Stimulated activated CD4-positive, alpha-beta T cell treated with anti-CD3 and anti-CD28 coated beads, Interleukin-2, amount 100 ng/mL, for 24 hours (primary cell): ENCODE measurements around the gene SLIT3.
"Not testable (repeated sequence)": the region's sequence is repeated elsewhere in the genome, so short reads cannot be mapped to it uniquely, and the experiment has no call there.

Source experiments
- DNase-seq, 2 donors: peaks; one replicate each; pipeline ENCODE4 v3.0.0-alpha.2; 2020

SLIT3 gene

DNA sequence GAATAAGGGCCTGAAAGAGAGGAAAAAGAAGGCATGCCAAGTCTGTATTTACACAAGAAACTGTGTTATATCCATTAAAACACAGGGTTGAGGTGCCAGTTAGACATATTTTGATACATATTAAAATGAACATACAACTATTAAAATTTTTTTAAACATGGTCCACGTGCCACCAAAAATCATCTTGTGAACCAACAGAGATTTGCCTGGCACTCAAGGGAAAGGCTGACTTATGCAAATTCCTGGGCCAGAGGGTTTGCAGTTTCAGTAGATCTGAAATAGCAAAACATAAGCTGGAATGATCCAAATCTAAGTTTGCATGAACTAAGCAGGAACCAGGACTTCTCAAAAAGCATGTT is 168.7 kb downstream of the SLIT3 start:
- DNase-seq, result no peak

DNA sequence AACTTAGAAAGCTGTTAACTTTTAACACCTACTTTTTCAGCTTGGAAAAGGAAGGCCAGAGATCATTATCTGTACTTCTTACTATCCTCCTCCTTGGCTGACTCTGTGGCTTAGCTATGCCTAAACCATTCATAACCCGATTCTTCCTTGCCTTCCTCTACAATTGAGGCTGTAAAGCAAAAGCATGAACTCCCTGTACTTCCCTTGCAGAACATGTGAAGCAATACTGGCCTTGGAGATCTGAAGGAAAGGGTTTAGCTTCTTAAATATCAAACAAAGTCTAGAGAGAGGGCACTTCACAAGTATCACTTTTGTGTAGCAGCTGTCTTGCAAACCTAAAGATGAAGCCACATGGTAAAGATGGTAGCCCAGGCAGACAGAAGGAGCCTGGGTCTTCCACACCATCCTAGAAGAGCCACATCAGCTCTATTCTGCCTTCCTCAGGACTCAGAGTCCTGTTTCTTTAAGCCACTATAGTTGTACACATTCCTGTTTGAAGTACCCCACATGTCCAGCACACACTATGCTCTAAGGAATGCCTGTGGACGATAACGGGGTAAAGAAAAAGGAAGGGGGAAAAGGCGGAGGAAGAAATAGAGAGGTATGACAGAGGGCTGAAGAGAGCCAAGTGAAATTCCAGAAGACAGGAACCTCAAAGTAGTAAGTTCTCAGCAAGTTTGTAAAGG is 169.2 kb downstream of the SLIT3 start:
- no peak for DNase-seq

DNA sequence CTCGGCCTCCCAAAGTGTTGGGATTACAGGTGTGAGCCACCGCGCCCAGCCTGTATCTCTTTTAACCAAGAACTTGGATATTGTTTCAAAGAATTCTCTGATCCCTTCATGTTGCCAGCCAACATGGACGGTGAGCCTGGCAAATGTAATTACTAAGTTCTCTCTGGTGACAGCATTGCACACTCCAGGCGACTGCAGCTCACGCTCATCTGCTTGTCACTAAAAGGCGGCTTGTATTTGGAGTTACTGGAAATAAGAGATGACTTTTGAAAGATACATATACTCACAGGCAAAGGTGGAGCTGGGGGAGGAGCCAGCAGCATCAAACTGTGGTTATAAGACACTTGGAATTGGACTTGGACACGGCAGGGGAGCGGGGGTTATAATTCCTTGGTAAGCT is 172.3 kb downstream of the SLIT3 start:
- no peak for DNase-seq

GRCh38 chr5:169127431-169127830 is 173.5 kb downstream of the SLIT3 start:
- DNase-seq, result no peak

- no peak for DNase-seq
These were observed 174.4 kb downstream of the SLIT3 start for GRCh38 chr5:169126481-169127021.

GRCh38 chr5:169125571-169125970 is 175.4 kb downstream of the SLIT3 start:
- no peak for DNase-seq

GRCh38 chr5:169122951-169123350 is 178.0 kb downstream of the SLIT3 start:
- DNase-seq, result no peak

GRCh38 chr5:169121630-169122420 is 179.1 kb downstream of the SLIT3 start:
- DNase-seq, result no peak

DNA sequence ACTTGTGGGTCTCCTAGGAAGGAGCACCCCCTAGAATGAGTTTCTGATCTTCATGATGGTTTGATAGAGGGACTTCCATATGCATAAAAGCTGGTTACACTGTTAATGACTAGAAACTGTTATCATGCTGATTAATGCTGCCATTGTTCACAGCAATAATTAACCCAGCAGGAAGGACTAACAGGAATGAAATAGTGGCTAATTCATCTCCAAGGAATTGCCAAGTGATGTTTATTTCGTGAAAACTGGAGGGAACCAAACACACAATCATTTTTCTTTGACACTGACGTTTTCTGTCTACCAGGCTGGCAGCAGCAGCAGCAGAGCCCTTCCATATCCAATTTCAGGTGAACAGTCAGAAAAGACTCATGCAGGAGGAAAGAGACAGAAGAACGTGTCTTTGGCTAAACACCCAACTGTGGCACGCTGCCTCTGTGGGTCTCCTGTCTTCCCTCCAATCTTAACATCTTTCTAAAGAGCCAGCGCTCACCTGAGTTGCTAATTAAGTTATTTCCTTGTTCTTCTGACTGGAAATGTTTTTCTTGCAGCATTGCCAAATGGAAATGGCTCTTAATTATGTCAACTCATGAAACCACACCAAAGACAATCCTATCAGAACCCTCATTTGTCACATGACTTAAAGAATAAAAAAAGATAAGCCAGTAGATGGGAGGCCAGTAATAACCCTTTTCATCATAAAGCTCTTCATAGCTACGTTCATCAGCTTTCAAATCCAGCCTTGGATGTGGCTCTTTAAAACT is 181.5 kb downstream of the SLIT3 start:
- no peak for DNase-seq

- DNase-seq, result no peak
These were observed 183.9 kb downstream of the SLIT3 start for GRCh38 chr5:169116961-169117461.

DNA sequence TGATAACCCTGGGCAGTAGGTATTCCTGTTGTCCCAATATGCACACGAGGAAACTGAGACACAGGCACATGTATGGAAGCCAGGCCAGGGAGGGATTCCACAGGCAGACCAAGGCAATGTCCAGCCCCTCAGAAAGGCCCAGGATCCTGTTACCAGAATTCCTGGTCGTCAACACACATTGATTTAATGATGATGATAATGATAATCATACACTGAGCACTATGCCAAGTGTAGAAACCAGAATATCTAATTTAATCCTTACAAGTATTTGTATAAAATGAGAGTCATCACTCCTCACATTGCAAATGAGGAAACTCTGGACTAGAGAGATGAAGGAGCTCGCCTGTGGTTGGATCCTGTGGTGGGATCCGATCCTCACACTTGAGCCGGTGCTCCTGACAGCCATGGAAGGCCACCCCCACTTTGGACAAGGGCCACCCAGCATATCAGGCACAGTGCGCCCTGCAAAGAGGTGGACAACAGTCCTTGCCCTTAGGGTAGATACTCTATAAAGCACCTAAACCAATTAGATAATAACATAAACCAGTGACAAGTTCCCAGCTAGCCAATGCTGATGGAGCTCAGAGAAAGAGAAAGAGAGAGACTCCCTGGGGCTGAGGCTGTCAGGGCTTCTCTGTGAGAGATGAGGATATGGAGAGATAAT is 185.3 kb downstream of the SLIT3 start:
- DNase-seq, result no peak

GRCh38 chr5:169114466-169115065 is 186.4 kb downstream of the SLIT3 start:
- DNase-seq, result no peak

- no peak for DNase-seq
These were observed 188.9 kb downstream of the SLIT3 start for GRCh38 chr5:169112016-169112415.

DNA sequence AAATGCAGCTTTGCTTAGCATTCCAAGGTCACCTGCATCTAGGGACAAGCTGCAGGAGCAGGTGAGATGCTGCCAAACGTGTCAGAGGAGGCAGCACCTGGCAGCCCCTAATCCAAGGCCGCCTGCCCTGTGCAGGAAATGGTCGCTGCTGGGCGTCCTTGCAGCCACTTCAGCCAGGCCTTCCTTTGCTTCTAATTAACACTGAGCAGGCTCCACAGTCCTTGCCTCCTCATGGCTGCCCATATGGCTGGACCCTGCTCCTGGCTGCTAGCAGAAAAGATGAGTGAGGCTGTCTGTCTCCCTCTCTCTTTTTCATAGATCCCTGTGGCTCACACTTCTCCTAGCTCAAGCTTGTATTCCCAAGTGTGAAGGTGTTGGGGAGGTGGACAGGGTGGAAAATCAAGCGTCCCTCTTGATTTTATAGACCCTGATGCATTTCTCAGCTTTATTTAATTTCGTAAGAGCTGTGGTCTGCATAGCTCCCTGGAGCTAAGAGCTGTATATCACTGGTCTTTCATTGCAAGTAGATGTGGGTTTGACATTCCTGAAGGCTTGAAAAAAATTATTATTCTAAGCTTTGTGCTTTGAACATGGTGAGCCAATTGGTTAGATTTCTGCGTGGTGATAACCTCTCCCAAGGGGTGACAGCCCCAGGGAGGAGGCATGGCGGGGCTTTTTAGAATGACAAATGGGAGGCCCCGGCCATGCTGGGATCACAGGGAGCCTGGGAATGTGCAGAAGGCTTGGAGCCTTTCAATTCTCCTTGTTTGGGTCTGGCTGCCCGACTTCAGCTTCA is 193.8 kb downstream of the SLIT3 start:
- DNase-seq, result no peak

DNA sequence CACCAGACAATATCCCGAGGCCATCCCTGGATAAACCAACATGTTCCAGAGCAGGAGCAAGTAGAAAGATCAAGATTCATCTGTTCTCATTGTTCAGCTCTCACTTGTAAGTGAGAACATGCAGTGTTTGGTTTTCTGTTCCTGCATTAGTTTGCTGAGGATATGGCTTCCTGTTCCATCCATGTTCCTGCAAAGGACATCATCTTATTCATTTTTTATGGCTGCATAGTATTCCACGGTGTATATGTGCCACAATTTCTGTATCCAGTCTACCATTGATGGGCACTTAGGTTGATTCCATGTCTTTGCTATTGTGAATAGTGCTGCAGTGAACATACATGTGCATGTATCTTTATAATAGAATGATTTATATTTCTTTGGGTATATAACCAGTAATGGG is 195.4 kb downstream of the SLIT3 start:
- DNase-seq, result not testable (repeated sequence)

GRCh38 chr5:169104937-169105494 is 195.9 kb downstream of the SLIT3 start:
- DNase-seq, result no peak

- no peak for DNase-seq
These were observed 197.3 kb downstream of the SLIT3 start for GRCh38 chr5:169103586-169104181.

GRCh38 chr5:169101966-169102365 is 199.0 kb downstream of the SLIT3 start:
- DNase-seq, result no peak

DNA sequence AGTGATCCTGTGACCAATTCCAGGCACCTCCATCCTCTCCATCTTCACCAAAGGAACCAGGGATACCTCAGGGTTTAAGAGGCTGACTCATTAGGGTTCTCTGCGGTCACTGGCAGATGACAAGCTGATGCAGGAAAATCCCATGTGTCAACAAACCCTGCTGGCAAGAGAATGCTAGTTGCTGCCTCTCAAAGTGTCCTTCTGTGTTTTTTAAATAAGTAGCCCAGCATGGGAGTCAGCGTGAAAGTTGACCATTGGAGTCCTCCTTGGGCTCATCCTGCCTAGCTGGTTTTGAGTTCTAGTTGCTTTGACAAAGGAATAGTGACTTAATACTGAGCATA is 200.2 kb downstream of the SLIT3 start:
- DNase-seq, result no peak

DNA sequence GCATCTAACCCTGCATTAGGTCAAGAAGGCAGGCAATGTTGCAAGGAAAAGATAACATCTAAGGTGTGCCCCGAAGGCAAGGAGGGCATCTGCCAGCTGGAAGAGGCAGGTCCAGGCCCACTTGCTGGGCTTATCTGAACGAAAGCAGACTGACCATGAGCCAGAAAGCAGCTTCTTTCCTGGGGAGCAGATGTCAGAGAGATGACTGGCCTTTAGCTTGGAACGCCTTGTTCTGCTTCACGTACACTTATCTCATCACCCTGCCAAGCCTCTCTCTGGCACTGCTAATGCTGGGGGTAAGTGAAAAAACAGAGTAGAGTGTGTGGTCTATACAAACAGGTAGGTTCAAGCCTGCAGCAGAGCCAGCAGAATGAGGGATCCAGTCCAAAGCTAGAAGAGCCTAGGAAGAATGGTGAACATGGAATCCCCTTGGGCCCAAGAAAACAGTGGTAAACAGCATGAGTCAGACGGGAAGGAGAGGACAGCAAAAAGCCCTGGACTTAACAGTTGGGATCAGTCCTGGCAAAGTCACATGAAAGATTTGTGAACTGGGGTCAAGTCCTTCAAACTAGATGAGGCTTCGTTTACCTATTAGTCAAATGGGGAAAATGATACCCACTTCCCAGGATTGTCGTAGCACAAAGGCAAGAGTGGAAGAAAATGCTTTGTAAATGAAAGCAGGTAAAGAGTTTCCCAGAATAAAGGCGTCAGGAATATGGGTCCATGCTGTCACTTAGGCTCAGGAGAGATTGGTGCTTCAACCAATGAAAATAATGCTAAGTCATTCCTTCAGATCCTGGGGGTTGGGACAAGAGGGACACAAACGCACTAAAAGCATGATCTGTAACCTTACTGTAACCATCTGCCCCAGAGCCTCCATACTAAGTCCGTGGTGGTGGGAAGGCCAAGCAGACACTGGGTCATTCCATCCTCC is 200.9 kb downstream of the SLIT3 start:
- no peak for DNase-seq
